HL-60 (cell line): Measurements from ENCODE around the gene APC2.

Source experiments
- CTCF ChIP-seq: IDR thresholded peaks from one replicate; pipeline ENCODE4 v1.5.1; 2011; ENCODE audit warnings: low read length, control low read depth, inconsistent platforms; ENCODE audit not compliant: insufficient read depth
- POLR2AphosphoS5 ChIP-seq: IDR thresholded peaks from 2 replicates; pipeline ENCODE4 v1.6.1; 2012; ENCODE audit warnings: low read depth

GRCh38 chr19:1522061-1522460 lies 72.1 kb downstream of the APC2 start:
- TF ChIP-seq POLR2AphosphoS5 (no peak), CTCF (no peak)
